NT2/D1 (cell line): ENCODE data around the gene NTRK3.

Experiments used
- SUZ12 ChIP-seq: IDR thresholded peaks from 2 replicates; pipeline ENCODE4 v1.6.1; 2011; ENCODE audit not compliant: insufficient read length, insufficient read depth; ENCODE audit errors: extremely low read depth
- YY1 ChIP-seq: IDR thresholded peaks from 2 replicates; pipeline ENCODE4 v1.6.1; 2011; ENCODE audit not compliant: insufficient read length, insufficient read depth
- ZNF274 ChIP-seq: IDR thresholded peaks from 2 replicates; pipeline ENCODE4 v1.6.1; 2011; ENCODE audit warnings: mild to moderate bottlenecking, low read depth, low read length

- TF ChIP-seq ZNF274 (no peak), YY1 (no peak), SUZ12 (no peak)
Measured at GRCh38 chr15:88257311-88258092, 963 bp upstream of the NTRK3 start.
